Measurements from ENCODE around the gene AUNIP. TPM values are rescaled to one million over a fixed set of nuclear protein-coding genes. Genes with fewer than 3 reads are reported as not detected.

The AUNIP gene
- total RNA-seq, 1 experiment from 2014 or later, result 12.1 TPM

GRCh38 chr1:25808481-25809244 is 50.6 kb downstream of the AUNIP start:
- Histone ChIP-seq H3K79me2 (ENCODE audit: insufficient read depth, low read length) (no peaks in the 10 kb centered on the region), H3K9me3 (ENCODE audit: control insufficient read depth in 1 of 2, insufficient read depth in 1 of 2, low read depth in 1 of 2, low read length in 2 of 2) (no peaks in the 10 kb centered on the region), H4K20me1 (ENCODE audit: insufficient read depth) (no peaks in the 10 kb centered on the region), H2AFZ (ENCODE audit: low read depth, low read length, poor library complexity, severe bottlenecking) (no peak overlapping the region), H3K27me3 (ENCODE audit: insufficient read depth, low read length) (no peaks in the 10 kb centered on the region), H3K4me1 (ENCODE audit: control insufficient read depth in 1 of 2, insufficient read depth in 2 of 2, low read length in 2 of 2) (peaks cover 0 to 4% of the 10 kb centered on the region in 2 experiments; a peak in 1 of 4 replicates), H3K4me2 (ENCODE audit: low read length) (no peak overlapping the region), H3K4me3 (replicated peaks in 1 of 2; ENCODE audit: low read depth in 1 of 2, low read length in 2 of 2) (no peak overlapping the region), H3K27ac (ENCODE audit: low read depth, low read length) (no peak overlapping the region), H3K9ac (ENCODE audit: low read length) (no peak overlapping the region), H3K9me2 (ENCODE audit: insufficient read depth) (no peaks in the 10 kb centered on the region), H3K36me3 (ENCODE audit: control insufficient read depth in 1 of 2, insufficient read depth in 2 of 2, low read length in 2 of 2) (no peaks in the 10 kb centered on the region; a peak in 1 of 4 replicates)
- POLR2A ChIA-PET, result no interaction called here
- RAD21 ChIA-PET (ENCODE audit: low non-redundant PET in 1 of 2, low total read pairs in 2 of 2, uncharacterized antibody in 2 of 2, unreplicated experiment in 2 of 2), result no interaction called here
- CTCF ChIA-PET, result interaction anchor here (0.8 to 1.4 kb wide), 3 partner anchors 9 to 11 kb away, joined by 3 to 6 read pairs (median 4); no protein-coding TSS in a partner anchor
- no TSS peak for BruUV-seq (replicated peaks)
- no peak for DNase-seq (ENCODE audit: low read depth, low spot score)
- ATAC-seq, result no peak
- TF ChIP-seq CBX3 (IDR thresholded peaks at IDR 0.05; ENCODE audit: low read depth), result no peak
- no peak for TF ChIP-seq EZH2phosphoT487 (IDR thresholded peaks at IDR 0.05; ENCODE audit: borderline replicate concordance)
- no peak for TF ChIP-seq SRF (IDR thresholded peaks at IDR 0.05; ENCODE audit: low read depth)
- TF ChIP-seq CEBPB (IDR thresholded peaks at IDR 0.05; ENCODE audit: low read depth), result no peak
- TF ChIP-seq ZNF274 (IDR thresholded peaks at IDR 0.05; ENCODE audit: low read depth, low read length), result no peak
- no peak for TF ChIP-seq FOSL1 (IDR thresholded peaks at IDR 0.05; ENCODE audit: low read depth)
- TF ChIP-seq REST (IDR thresholded peaks at IDR 0.05; ENCODE audit: low read depth), result no peak
- intact Hi-C loops (cut with micrococcal nuclease), result no loop called here

Measured in HCT116 (cell line).